GM15510 (cell line): Measurements from ENCODE around the gene ORC1.

ENCODE experiments used
- POLR2A ChIP-seq: IDR thresholded peaks from 3 replicates; pipeline ENCODE4 v1.6.1; 2011; ENCODE audit warnings: borderline replicate concordance; ENCODE audit not compliant: insufficient read length; ENCODE audit errors: extremely low read depth

ORC1 gene

GRCh38 chr1:52403566-52404115 is 582 bp downstream of the ORC1 start:
- no peak for TF ChIP-seq POLR2A

- TF ChIP-seq POLR2A, result no peak
Measured at GRCh38 chr1:52402860-52403240, 1.4 kb downstream of the ORC1 start.

GRCh38 chr1:52400131-52400530 is 4.1 kb downstream of the ORC1 start:
- no peak for TF ChIP-seq POLR2A

- TF ChIP-seq POLR2A, result no peak
Measured at GRCh38 chr1:52399629-52400028, 4.6 kb downstream of the ORC1 start.

- TF ChIP-seq POLR2A, result no peak
Measured at GRCh38 chr1:52393174-52393573, 11.0 kb downstream of the ORC1 start.

- no peak for TF ChIP-seq POLR2A
Measured at GRCh38 chr1:52386458-52386857, 17.8 kb downstream of the ORC1 start.

- TF ChIP-seq POLR2A, result no peak
Measured at GRCh38 chr1:52385376-52385775, 18.8 kb downstream of the ORC1 start.

- no peak for TF ChIP-seq POLR2A
Measured at GRCh38 chr1:52368383-52369172, 35.6 kb downstream of the ORC1 start.

GRCh38 chr1:52367272-52367671 is 37.0 kb downstream of the ORC1 start:
- TF ChIP-seq POLR2A, result no peak

- no peak for TF ChIP-seq POLR2A
Measured at GRCh38 chr1:52366517-52366827, 37.8 kb downstream of the ORC1 start.

- peak; percentile 99 for TF ChIP-seq POLR2A
Measured at GRCh38 chr1:52365746-52366516, 38.3 kb downstream of the ORC1 start, which contains the start of gene CC2D1B. Gene CC2D1B (minus strand): TSS chr1:52366205. CDS start chr1:52364620, 1,585 bp downstream.

- TF ChIP-seq POLR2A, result no peak
Measured at GRCh38 chr1:52365071-52365745, 39.0 kb downstream of the ORC1 start.

GRCh38 chr1:52364235-52364839 is 39.9 kb downstream of the ORC1 start:
- no peak for TF ChIP-seq POLR2A

GRCh38 chr1:52360595-52360968 is 43.6 kb downstream of the ORC1 start:
- TF ChIP-seq POLR2A, result no peak
